Measurements from ENCODE around the gene AHSA1.
A peak's percentile ranks its signal among the peaks of the same experiment; 100 is the strongest.

AHSA1 gene

DNA sequence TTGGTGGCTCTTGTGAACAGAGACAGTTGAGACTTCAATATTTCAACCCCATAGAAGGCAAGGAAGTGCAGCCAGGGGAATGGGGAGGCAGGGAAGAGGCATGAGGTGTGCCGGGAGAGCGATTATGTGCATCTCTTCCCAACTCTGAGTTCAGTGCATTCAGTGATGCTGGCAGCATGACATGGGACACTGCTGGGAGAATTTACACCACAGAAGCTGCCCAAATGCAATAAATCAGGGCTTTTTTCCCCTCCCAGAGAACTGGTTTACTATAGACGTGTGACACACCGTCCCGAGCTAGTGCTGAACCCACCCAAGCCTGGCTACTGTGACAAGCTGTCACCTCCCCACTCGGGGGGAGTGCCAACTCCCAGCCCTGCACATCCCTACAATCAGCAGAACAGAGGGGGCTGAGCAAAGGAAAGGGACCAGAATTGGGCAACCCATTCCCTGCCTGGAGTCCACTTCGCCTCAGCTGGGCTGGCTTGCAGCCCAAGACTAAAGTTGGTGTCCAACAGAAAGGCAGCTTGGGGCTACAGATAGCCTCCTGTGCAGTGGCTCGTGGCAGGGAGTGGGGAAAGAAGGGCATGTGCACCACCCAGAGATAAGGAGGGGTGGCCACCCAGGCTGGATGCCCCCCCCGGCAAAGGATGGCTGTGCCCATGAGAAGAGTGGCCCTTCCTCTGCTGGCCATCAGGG lies 16.7 kb downstream of the AHSA1 start:
- no peak for FAIRE-seq
- peak; percentile 5 for DNase-seq (ENCODE audit: insufficient read length, low spot score)
- TF ChIP-seq CTCF (IDR thresholded peaks at IDR 0.05; ENCODE audit: insufficient read depth, missing control alignments), result no peak

DNA sequence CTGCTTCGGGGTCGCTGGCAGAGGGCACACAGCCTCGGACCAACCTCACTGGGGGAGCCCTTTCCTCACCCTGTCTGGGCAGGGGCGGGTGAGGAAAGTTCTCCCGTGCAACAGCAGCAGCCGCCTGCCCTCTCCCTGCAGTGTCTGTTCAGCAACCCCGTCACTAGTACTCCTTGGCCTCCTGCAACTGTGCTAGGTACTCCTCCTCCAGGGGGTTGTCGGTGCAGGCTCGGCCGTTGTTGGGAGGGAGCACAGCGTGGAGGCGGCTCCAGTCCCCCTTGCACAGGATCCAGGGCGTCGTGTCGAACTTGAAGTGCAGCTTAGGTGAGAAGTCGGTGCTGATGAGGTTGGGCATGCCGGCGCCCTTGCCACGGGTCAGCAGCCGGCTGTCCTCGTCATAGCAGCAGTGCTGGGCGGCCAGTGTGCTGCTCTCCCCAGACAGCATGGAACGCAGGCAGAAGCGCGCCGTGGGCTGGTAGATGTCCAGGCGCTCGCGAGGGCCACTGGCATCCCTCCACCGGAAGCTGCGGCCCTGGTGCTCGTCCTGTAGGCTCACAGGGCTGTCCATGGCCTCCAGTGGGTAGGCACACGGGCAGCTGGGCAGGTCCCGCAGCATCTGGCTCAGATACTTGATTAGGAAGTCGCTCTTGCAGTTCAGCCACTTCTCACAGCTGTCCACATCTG lies 17.7 kb downstream of the AHSA1 start:
- no peak for TF ChIP-seq CTCF (IDR thresholded peaks at IDR 0.05; ENCODE audit: insufficient read depth, missing control alignments)
- FAIRE-seq, result no peak
- DNase-seq (ENCODE audit: insufficient read length, low spot score), result peak; percentile 8

- DNase-seq (ENCODE audit: insufficient read length, low spot score), result no peak
- TF ChIP-seq CTCF (IDR thresholded peaks at IDR 0.05; ENCODE audit: insufficient read depth, missing control alignments), result no peak
- FAIRE-seq, result no peak
These were observed 20.1 kb downstream of the AHSA1 start for GRCh38 chr14:77478029-77478428.

DNA sequence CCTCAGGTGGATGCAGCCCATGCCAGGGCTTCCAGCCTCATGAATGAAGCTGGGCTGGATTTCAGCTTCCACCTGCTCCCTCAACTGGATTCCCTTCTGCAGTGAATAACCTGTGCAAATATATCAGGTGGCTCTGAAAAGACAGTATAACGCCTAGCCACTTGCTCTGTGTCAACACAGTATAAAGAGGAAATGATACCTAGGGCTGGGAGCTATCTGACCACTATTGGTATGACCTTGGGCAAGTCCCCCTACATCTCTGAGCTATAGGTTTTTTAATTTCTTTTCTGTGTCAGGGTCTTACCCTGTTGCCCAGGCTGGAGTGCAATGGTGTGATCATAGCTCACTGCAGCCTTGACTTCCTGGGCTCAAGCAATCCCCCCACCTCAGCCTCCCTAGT lies 20.9 kb downstream of the AHSA1 start:
- DNase-seq (ENCODE audit: insufficient read length, low spot score) (no peak), FAIRE-seq (no peak)
- TF ChIP-seq CTCF (IDR thresholded peaks at IDR 0.05; ENCODE audit: insufficient read depth, missing control alignments), result no peak

GRCh38 chr14:77482422-77482821 lies 24.5 kb downstream of the AHSA1 start:
- DNase-seq (ENCODE audit: insufficient read length, low spot score) (no peak), FAIRE-seq (no peak)
- no peak for TF ChIP-seq CTCF (IDR thresholded peaks at IDR 0.05; ENCODE audit: insufficient read depth, missing control alignments)

DNA sequence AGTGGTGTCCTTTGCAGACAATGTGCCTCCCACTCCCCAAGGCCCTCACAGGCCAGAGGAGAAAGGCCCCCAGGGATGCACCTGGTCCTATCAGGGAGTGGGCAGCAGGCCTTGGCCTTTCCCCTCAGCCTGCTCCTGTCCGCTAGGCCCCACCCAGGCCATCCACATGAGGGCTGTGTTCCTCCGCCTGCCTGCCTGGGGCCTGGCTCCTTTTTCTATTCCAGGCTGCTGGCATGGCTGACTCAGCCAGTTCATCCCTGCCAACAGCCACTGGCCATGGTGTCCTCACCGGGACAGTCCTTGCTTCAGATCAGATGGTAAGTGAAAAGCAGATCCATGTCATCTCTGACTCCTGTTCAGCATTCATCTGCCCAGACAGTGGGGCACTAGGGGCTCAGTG lies 27.4 kb downstream of the AHSA1 start:
- no peak for TF ChIP-seq CTCF (IDR thresholded peaks at IDR 0.05; ENCODE audit: insufficient read depth, missing control alignments)
- FAIRE-seq (no peak), DNase-seq (ENCODE audit: insufficient read length, low spot score) (peak; percentile 6)
